GM11168 (cell line): ENCODE measurements around the gene TMEM61.
"Not testable (repeated sequence)": the region's sequence is repeated elsewhere in the genome, so short reads cannot be mapped to it uniquely, and the experiment has no call there.

Experiments
- in situ Hi-C: fragments of 300-500 bp; cut with MboI; formaldehyde crosslinking; loops from one replicate; pipeline ENCODE4 v1.12.0; 2022; ENCODE audit warnings: low sequenced_read_pairs; ENCODE audit not compliant: unreplicated experiment

The TMEM61 gene

GRCh38 chr1:54956726-54957125, 23.7 kb upstream of the TMEM61 start:
- in situ Hi-C loops, result no loop called here

GRCh38 chr1:54959241-54959640, 21.2 kb upstream of the TMEM61 start:
- in situ Hi-C loops, result no loop called here

- in situ Hi-C loops, result no loop called here
Observed at GRCh38 chr1:54962612-54963395, 17.6 kb upstream of the TMEM61 start.

GRCh38 chr1:54963829-54964228, 16.6 kb upstream of the TMEM61 start:
- in situ Hi-C loops, result not testable (repeated sequence)

GRCh38 chr1:54965624-54966340, 14.6 kb upstream of the TMEM61 start:
- in situ Hi-C loops, result no loop called here

- in situ Hi-C loops, result no loop called here
Observed at GRCh38 chr1:54967372-54967771, 13.1 kb upstream of the TMEM61 start.

- in situ Hi-C loops, result no loop called here
Observed at GRCh38 chr1:54968551-54968950, 11.9 kb upstream of the TMEM61 start.

- in situ Hi-C loops, result no loop called here
Observed at GRCh38 chr1:54969879-54970278, 10.5 kb upstream of the TMEM61 start.

- in situ Hi-C loops, result no loop called here
Observed at GRCh38 chr1:54970901-54971300, 9.5 kb upstream of the TMEM61 start.

- in situ Hi-C loops, result no loop called here
Observed at GRCh38 chr1:54971317-54971791, 9.1 kb upstream of the TMEM61 start.

GRCh38 chr1:54972436-54972835, 8.0 kb upstream of the TMEM61 start:
- in situ Hi-C loops, result no loop called here

GRCh38 chr1:54973205-54973921, 7.1 kb upstream of the TMEM61 start:
- in situ Hi-C loops, result no loop called here

- in situ Hi-C loops, result no loop called here
Observed at GRCh38 chr1:54975356-54976108, 4.9 kb upstream of the TMEM61 start.

GRCh38 chr1:54976747-54977146, 3.7 kb upstream of the TMEM61 start:
- in situ Hi-C loops, result no loop called here

GRCh38 chr1:54977533-54978297, 2.7 kb upstream of the TMEM61 start:
- in situ Hi-C loops, result no loop called here

GRCh38 chr1:54978528-54979326, 1.7 kb upstream of the TMEM61 start:
- in situ Hi-C loops, result no loop called here

- in situ Hi-C loops, result no loop called here
Observed at GRCh38 chr1:54979327-54979891, 1.0 kb upstream of the TMEM61 start.

GRCh38 chr1:54980046-54980527, 341 bp upstream of the TMEM61 start:
- in situ Hi-C loops, result no loop called here
